Islet precursor cell (in vitro differentiated cells): ENCODE measurements around the gene MORN4.
A peak's percentile ranks its signal among the peaks of the same experiment; 100 is the strongest.
"Not testable (repeated sequence)": the region's sequence is repeated elsewhere in the genome, so short reads cannot be mapped to it uniquely, and the experiment has no call there.

Source experiments
- DNase-seq: peaks from one replicate; pipeline ENCODE4 v3.0.0-alpha.2; 2018

The MORN4 gene

DNA sequence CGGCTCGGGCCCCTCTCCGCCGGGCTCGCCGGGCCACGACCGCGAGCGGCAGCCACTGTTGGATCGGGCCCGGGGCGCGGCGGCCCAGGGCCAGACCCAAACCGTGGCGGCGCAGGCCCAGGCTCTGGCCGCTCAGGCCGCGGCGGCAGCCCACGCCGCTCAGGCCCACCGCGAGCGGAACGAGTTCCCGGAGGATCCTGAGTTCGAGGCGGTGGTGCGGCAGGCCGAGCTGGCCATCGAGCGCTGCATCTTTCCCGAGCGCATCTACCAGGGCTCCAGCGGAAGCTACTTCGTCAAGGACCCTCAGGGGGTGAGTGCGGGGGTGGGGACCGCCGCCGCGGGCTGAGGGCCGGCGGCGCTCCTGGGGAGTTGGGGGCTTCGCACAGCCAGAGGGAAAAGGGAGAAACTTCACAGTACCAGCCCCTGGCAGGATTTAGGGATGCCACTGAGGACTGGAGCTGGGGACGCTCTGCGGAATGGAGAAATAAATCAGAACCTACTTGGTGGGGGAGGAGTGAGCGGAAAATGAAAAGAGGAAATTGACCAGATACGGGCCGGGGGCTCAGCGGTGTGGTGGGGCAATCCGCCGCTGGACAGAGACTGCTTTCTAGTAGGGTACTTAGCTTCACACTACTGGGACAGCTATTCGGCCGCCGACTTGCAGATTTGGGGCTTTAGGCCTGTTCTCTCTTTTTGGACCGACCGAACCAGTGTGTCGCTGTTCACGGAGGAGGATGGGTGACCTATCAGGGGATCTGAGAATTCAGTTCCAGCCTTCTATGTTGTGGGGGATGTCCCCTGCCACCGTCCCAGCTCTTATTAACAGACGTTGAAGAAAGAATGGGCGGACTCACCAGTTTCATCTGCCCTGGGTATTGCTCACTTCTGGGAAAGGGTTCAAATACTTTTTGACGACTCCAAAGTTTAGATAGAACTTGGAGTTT lies 7.8 kb upstream of the MORN4 start:
- peak; percentile 79 for DNase-seq

DNA sequence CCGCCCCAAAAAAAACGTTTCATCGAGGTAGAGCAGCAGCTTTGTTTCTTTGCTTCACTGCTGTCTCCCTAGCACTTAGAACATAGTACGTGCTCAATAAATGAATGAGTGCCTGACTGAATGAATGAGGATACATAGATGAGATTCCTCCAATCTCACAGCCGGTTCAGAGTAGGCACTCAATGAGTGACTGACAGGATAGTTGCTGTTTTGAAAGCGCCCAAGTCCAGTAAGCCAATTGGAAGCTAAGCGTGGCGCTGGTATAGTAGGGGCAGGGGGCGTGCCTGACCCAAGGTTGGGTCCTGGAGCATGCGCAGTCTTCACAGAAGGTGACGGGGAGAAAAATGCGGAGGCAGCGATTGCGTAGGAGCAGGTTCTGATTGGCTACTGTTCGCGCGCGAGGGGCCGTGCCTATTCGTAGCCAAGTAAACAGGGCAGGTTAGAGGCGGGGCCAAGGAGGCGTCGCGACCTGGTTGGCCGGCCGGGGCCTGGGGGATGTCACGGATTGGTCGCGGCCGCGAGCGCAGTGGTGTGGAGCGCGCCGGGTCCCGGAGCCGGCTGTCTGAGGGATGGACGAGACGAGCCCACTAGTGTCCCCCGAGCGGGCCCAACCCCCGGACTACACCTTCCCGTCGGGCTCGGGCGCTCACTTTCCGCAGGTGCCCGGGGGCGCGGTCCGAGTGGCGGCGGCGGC lies 7.0 kb upstream of the MORN4 start, which contains the start of gene PI4K2A:
TSS of gene PI4K2A (plus strand) at position 498 of the 694 bp plus-strand sequence. CDS start at position 570, 72 bp downstream.
- peak; percentile 100 for DNase-seq

DNA sequence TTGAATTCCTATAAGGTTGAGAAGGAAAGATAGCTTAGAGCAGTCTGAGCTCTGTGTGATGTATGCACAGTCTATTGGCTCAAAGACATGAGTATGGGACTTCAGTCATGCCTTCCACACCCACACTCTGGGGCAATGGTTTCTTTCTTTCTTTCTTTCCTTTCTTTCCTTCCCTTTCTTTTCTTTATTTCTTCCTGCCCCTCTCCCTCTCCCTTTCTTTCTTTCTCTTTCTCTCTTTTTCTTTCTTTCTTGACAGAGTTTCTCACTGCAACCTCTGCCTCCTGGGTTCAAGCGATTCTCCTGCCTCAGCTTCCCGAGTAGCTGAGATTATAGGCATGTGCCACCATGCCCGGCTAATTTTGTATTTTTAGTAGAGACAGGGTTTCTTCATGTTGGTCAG lies 5.8 kb upstream of the MORN4 start:
- not testable (repeated sequence) for DNase-seq

DNA sequence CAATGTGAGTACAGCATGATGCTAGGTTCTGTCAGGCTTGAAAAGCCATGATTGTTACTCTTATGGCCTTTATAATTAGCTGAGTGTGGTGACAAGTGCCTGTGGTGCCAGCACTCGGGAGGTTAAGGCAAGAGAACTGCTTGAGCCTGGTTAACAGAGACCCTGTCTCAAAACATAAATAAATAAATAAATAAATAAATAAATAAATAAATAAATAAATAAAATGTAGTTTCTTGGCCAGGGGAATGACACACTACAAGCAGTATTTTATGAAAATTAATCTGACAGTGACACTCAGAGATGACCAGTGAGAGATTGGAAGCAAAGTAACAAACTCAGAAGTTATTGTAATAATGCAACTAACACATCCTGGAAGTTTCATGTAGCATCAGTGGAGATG lies 2.3 kb upstream of the MORN4 start:
- no peak for DNase-seq

DNA sequence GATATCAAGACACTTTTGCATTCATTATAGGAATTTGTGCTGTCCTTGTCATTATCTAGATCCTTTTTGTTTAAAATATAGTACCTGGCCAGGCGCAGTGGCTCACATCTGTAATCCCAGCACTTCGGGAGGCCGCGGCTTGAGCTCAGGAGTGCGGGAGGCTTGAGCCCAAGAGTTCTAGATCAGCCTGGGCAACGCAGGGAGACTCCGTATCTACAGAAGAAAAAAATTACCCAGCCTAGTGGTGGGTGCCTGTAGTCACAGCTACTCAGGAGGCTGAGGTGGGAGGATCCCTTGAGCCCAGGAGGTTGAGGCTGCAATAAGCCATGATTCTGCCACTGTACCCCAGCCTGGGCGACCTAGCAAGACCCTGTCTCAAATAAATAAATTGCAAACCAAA lies 621 bp upstream of the MORN4 start:
- peak; percentile 53 for DNase-seq

DNA sequence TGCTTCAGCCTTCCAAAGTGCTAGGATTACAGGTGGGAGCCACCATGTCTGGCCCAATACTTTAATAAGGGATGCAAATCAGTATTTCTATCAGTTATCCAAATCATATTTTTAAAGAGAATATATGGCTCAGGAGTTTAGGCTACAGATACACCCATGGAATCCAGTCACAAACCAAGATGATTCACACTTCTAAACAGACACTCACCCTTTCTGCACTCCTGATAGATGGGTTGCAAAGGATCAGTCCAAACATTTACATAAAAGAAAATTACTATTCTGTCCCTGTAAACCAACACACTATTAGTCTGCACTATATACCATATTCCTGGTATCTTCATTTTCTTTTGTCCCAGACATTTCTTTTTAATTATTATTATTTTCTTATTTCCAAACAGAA lies 2.2 kb downstream of the MORN4 start:
- no peak for DNase-seq

DNA sequence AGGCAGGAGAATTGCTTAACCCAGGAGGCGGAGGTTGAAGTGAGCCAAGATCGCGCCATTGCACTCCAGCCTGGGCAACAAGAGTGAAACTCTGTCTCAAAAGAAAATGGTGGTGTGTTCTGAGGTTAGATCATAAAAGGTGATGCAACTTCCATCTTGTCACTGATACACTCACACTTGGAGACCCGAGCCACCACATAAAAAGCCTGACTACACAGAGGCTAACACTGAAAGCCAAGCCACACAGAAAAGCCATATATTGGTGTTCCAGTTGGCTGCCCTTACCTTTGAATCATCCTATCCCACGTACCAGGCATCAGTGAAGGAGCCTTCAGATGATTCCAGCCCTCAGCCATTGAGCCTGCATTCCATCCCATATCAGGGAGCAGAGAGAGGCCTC lies 4.0 kb downstream of the MORN4 start:
- no peak for DNase-seq

DNA sequence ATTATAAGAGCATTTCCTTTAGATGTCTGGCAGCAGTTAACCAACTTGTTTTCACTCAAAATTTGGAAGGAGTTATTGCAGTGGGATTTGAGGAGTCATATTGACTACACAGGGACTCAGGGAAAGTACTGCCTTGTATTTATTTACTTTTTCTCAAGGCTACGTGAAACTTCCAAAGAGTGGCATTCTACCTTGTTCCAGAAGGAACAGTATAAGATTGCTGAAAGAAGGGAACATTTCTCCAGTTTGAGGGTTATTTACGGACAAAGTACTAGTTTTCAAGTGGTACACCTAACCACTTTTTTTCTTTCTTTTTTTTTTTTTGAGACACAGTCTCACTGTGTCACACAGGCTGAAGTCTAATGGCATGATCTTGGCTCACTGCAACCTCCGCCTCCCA lies 5.1 kb downstream of the MORN4 start:
- DNase-seq, result no peak

DNA sequence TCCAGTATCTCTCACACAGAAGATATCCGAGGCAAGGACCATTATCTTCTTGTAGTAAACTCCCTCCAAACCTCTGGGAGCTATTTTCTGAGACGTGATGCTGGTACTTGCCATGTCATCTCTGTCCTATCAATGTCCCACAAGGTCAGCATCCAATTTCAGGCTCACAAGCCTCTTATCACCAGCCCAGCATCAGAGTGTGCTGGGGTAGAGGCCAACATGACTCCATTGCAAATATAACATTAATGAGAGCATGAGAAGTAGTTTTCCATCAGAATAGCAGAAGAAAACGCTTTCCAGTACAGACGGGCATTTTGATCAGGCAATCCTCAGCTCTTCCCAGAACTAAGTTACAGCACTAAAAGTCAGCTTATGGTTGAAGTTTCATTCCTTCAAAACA lies 5.6 kb downstream of the MORN4 start:
- DNase-seq, result no peak

DNA sequence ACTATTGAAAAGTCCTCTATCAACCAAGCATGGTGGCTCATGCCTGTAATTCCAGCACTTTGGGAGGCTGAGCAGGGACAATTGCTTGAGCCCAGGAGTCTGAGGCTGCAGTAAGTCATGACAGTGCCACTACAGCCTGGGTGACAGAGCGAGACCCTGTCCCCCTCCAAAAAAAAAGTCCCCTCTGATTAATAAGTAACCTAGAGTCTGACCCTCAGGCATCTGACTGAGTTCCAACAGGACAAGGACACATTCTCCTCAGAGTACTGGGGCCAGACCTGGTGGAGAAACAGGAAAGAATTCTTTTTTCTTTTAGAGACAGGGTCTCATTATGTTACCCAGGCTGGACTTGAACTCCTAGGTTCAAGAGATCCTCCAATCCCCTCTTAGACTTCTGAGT lies 10.0 kb downstream of the MORN4 start:
- no peak for DNase-seq

DNA sequence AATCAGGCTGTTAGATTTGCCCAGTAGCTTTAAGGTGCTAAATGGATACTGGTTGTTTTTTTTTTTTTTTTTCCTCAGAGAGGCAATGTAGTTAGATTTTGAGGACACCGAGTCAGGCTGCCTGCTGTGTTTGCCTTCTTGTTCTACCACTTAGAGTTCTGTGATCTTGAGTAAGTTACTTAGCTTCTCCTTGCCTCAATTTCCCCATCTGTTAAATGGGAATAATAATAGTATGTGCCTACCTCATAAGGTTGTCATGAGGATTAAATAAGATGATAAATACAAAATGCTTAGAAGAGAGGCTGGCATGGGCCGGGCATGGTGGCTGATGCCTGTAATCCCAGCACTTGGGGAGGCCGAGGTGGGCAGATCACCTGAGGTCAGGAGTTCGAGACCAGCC lies 14.6 kb downstream of the MORN4 start:
- no peak for DNase-seq

DNA sequence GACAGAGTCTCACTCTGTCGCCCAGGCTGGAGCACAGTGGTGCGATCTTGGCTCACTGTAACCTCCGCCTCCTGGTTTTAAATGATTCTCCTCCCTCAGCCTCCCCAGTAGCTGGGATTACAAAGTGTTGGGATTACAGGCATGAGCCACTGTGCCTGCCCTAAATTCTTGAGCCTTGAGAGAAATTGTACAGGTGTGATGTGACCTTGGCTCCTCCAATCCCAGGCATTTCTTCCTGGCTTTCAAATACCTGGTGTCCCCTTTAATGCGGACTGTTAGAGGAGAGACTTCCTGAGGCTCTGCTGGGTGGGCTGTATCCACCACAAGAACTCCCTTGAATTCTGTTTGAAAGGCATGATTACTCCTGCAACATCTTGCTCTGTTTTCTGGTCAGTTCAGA lies 15.0 kb downstream of the MORN4 start:
- no peak for DNase-seq

DNA sequence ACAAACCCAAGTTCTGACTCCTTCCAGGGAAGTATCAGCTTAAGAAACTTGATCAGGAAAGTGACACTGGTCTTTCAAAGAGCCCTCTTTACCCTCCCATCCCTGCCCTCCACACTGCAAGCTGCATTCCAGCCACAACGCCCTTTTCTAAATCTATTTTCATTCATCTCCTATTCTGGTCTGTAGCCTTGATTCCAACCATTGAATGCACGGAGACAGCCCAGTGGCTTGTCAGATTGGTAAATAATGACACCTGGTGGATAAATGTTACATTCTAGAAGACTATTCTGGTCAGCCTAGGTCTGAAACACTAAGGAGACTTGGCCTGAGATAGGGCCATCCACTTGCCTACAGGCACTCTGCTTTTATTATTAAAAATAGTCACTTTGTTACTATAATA lies 20.9 kb downstream of the MORN4 start:
- DNase-seq, result peak; percentile 64

DNA sequence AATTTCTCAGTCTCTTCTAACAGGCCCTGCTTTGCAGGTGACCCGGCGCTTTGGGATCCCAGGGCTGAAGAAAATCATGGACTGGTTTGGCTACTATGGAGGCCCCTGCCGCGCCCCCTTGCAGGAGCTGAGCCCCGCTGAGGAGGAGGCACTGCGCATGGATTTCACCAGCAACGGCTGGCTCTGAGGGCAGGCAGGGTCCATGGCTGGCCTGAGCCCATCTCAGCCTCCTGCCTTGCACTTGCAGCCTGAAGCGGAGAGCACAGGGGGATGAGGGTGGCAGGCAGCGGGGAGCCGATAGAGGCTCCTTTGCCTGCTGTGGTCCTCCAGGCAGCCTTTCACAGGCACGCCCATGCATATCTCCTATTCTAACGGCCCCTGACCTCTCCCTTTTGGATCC lies 21.8 kb downstream of the MORN4 start:
- DNase-seq, result no peak

DNA sequence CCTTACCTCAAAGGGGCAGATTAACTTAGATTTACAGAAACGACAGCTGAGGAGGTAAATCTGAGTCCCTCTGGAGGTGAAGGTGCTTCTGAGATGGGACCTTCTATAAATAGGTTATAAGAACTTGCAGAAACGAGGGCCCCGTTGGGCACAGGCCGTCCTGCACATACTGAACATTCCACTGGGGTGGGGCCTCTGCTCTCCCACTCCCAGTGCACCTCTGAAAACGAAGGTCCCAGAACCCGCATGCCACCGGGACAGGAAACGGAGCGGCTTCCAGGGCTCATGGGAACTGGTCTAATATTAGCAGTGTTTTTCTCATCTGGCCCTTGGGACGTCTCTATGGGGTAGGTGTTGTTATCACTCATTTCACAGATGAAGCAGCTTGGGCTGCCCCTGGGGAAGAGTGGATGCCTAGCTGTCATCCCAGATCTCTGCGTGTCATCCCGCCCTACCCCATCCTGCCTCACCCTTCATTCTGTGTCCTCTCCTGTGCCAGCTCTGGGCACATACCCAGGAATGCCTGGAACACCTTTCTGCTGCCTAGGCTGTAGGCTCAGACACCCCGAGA lies 24.2 kb downstream of the MORN4 start:
- no peak for DNase-seq

DNA sequence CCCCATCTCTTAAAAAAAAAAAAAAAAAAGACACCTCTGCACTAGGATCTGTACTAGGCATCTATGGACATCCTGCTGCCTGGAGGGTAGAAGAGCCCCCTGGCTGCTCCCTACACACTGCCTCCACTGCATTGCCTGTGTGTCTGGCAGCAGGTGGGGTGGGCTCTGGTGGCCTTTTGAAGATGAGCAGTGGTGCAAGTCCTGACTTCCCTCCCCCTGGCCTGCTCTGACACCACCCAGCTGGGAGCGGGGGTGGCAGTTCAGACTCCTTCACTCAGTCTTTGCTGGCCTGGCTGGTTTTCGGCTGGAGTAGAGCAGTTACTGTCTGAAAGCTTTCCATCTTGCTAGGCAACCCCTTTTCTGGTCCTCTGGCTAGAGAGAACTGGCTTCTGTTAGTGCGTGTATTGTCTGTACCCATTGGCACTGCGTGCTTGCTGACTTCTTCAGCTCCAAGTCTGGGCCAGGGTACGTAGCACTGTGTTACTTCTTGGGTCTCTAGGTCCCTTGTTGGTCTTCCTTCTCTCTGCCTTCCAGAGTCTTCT lies 26.1 kb downstream of the MORN4 start:
- DNase-seq, result no peak

DNA sequence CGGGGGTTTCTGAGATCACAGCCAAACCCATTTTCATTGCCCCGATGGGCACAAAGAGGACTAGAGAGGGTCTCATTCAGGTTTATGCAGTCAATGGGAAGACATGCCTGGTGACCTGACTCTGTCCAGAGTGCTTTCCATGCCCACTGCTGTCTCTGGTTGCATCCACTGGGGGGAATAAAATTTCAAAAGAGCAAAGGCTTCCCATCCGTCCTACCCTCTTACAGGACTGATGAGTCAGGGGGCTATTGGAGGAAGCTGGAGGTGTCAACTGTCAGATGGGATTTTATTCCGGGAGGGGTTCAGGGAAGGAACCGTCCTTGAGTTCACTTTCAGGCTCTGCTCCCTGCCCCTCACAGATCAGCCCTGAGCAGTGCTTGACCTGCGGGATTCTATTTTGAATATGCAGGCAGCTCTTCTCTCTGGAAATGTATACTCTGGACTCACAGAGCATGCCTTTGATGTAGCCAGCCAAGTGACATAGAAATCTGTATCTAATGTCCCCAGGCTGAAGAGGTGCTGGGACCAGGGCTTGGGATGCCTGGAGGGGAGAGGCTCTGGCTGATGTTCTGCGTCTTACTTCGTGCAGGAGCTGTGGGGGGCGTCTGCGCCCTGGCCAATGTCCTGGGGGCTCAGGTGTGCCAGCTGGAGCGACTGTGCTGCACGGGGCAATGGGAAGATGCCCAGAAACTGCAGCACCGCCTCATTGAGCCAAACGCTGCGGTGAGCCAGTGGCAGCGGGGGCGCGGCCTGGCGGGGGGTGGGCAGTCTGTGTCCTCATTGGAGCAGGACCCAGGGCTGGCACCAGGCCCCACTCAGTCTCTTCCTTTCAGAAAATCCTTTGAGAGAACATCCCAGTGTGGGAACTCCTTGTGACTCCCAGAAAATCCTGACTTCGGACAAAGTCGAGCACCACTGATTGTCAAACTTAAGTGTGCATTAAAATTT lies 31.8 kb downstream of the MORN4 start:
- no peak for DNase-seq

DNA sequence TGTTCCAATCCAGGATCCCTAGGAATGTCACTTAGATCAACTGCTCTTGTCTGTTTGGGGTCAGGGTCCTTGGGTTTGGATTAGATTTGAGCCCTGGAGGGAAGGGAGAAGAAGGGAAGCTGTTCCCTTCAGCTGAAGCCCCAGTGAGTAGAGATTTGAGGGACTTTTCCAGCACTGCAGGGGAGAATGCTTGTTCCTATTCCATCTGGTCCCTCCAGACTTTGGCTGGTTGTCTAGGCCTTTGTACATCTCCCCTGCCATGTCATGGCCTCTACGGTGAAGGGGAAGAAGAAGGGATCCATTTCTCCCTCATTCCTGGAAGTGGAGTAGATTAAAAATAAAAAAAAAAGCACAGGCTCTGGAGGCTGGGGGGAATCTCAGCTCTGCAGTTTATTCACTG lies 32.7 kb downstream of the MORN4 start:
- no peak for DNase-seq

DNA sequence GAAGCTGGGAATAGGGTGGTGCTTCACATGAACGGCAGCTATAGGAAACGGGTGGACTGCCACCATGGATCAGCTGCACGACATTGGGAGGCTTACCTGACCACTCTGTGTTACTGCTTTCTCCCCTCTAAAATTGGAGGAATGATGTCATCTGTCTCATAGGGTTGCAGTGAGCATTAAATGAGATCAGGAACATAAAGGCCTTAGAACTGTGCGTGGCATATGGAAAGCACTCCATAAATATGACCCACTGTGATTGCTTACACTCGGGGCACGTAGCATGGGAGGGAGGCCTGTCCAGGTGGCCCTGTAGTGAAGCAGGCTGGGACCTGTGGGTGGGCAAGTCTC lies 34.1 kb downstream of the MORN4 start:
- no peak for DNase-seq

DNA sequence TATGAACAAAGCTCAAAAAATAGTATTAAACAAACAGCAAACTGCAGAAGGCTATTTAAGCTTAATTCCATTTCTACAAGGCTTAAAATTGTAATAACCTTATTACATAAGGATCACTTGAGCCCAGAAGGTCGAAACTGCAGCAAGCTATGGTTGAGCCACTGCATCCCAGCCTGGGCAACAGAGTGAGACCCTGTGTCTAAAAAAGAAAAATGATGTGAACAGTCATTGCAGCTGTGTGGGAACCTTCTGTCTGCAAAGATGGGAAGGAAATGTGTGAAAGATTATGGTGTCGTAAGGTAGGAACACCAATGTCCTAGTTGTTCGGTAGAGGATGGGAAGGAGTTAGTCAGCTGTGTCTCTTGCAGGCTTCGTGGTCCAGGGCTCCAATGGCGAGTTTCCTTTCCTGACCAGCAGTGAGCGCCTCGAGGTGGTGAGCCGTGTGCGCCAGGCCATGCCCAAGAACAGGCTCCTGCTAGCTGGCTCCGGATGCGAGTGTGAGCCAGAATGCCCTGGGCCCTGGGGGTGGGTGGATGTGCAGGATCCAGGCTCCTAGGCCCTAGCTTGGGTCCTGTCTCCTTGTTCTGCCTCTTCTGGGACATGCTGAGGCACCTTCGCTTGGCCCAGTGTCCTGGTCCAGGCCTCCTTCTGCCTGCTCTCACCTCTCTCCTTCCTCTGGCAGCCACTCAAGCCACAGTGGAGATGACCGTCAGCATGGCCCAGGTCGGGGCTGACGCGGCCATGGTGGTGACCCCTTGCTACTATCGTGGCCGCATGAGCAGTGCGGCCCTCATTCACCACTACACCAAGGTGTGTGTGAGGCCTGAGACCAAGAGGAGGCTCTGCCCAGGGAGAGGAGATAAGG lies 34.7 kb downstream of the MORN4 start:
- DNase-seq, result no peak

DNA sequence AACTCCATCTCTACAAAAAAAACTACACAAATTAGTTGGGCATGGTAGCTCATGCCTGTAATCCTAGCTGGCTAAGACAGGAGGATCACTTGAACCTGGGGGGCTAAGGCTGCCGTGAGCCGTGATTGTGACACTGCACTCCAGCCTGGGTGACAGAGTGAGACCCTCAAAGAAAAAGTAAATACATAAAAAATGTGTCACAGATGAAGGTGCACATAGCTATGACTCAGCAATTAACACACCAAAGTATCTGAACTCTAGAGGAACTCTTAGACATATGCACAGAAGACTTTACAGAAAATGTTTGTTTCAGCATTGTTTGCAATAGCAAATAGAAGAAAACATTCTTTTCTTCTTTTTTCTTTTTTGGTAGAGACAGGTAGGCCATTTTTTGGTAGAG lies 35.5 kb downstream of the MORN4 start:
- no peak for DNase-seq
